Activated T-cell treated with anti-CD3 and anti-CD28 coated beads for 1 hour (primary cell): ENCODE data around the gene ADAMTS20.
"Not testable (repeated sequence)": the region's sequence is repeated elsewhere in the genome, so short reads cannot be mapped to it uniquely, and the experiment has no call there.

ENCODE experiments used
- DNase-seq: peaks from one replicate; pipeline ENCODE4 v3.0.0-alpha.2; 2020; ENCODE audit warnings: low read depth

Gene ADAMTS20

GRCh38 chr12:43361031-43361710 lies 190.8 kb downstream of the ADAMTS20 start:
- no peak for DNase-seq

GRCh38 chr12:43360001-43360400 lies 192.0 kb downstream of the ADAMTS20 start:
- DNase-seq, result not testable (repeated sequence)

DNA sequence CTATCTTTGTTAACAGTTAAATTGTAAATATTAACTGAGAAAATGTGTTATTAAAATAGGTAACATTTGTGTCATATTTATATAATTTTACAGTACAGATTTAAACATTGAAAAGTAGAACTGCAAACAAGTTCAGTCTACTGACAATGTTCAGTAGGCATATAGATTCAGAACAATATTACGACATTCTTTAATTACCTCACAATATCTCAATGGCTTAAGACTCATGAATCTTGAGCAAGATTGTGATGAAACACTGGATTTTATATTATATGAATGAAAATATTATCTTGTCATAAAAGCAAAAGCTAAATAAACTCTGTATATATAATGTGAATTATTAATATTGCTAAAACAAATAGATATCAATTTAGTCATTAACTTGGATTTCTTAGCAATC lies 194.9 kb downstream of the ADAMTS20 start:
- DNase-seq, result no peak

DNA sequence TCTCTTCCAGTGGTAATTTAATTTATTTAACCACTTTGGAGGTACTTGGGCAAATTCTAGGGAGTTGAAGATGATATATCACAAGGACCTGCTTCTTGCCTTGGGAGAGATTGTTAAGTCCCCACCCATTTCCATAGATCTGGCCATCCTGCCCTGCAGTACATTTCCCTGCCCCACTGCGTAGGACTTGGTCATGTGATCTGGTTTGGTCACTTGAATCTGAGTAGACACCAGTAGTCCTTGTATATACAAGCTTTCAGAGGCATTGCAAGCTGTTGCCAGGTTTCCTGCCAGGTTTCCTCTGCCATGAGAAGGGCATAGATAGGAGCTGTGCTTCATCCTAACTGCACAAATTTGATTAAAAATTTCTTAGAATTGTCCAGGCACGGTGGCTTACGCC lies 200.0 kb downstream of the ADAMTS20 start:
- DNase-seq, result no peak

DNA sequence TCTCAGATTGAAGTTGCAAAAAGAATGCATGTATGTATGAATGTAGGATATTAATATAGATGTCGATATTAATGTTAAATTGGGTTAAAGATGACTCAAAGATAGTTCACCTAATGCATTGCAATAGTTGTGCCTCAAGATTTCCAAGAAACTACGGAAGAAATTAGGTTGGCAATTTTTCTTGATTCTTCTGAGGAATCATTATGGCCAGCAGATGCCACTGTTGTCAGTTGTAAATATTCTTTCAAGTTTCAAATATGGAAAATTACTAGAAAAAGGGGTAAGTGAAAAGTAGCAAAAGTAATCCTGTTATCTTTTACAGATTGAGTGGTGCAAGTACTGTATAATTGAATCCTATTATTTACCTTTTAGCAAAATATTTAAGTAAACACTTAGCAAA lies 202.1 kb downstream of the ADAMTS20 start:
- DNase-seq, result no peak

DNA sequence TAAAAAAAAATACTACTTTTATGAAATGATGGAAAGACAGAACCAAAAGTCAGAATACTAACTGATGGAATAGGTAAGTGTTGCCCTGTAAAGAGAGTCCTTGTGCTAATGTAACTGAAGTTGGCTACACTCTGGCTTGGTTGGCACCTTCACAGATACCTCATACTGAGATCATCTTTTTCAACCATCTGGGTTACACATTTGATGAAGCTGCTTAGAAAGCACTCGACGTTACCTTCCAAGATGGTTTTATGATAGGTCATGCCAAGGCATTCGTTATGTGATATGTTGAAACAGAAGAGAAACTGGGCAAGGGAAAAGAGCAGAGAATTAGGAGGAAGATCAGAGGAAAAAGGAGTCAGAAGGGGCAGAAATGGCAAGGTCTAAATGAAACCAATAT lies 203.8 kb downstream of the ADAMTS20 start:
- no peak for DNase-seq

GRCh38 chr12:43347026-43347425 lies 205.0 kb downstream of the ADAMTS20 start:
- DNase-seq, result no peak

GRCh38 chr12:43345023-43345422 lies 207.0 kb downstream of the ADAMTS20 start:
- DNase-seq, result no peak

GRCh38 chr12:43341785-43342313 lies 210.2 kb downstream of the ADAMTS20 start:
- DNase-seq, result not testable (repeated sequence)

GRCh38 chr12:43338848-43339526 lies 213.0 kb downstream of the ADAMTS20 start:
- no peak for DNase-seq

GRCh38 chr12:43337571-43338444 lies 214.2 kb downstream of the ADAMTS20 start:
- DNase-seq, result no peak

- no peak for DNase-seq
Observed at GRCh38 chr12:43336962-43337555, 214.9 kb downstream of the ADAMTS20 start.

GRCh38 chr12:43333644-43334043 lies 218.4 kb downstream of the ADAMTS20 start:
- no peak for DNase-seq

- DNase-seq, result no peak
Observed at GRCh38 chr12:43332977-43333640, 218.9 kb downstream of the ADAMTS20 start.

- DNase-seq, result no peak
Observed at GRCh38 chr12:43331935-43332334, 220.1 kb downstream of the ADAMTS20 start.

GRCh38 chr12:43329375-43329774 lies 222.6 kb downstream of the ADAMTS20 start:
- DNase-seq, result no peak

- DNase-seq, result no peak
Observed at GRCh38 chr12:43325786-43326185, 226.2 kb downstream of the ADAMTS20 start.

DNA sequence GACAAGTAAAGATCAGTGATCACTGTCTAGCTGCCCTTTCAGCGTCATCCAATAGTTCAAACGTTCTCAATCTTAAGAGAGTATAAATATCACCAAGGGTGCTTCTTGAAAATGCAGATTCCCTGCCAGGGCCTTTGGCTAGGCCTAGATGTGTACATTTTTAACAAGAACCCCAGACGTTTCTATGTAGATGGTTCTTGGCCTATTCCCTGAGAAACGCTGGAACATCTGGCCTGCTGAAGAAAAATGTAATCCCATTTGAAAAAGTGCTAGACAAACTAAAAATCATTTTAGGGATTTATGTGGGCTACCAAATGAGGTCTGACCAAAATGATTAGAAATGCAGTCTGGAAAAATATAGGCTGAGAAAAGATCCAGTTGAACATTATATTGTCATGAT lies 231.7 kb downstream of the ADAMTS20 start:
- no peak for DNase-seq

DNA sequence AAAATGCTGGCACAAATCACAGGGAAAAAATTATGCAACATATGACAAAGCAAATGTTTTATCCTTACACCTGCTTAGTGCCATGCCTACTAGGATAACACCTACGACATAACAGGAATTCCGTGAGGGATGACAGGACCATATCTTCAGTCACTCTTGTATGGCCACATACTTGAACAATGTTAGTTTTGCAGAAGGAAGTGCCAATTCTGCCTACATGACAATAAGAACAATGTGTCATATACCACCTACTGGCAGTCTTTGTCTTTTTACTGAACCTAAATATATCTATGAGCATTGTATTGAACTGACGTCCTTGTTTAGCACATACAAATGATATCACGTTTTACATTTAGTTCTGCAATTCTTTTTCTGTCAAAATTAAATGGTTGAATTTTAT lies 234.0 kb downstream of the ADAMTS20 start:
- no peak for DNase-seq

GRCh38 chr12:43317156-43317555 lies 234.8 kb downstream of the ADAMTS20 start:
- DNase-seq, result no peak

DNA sequence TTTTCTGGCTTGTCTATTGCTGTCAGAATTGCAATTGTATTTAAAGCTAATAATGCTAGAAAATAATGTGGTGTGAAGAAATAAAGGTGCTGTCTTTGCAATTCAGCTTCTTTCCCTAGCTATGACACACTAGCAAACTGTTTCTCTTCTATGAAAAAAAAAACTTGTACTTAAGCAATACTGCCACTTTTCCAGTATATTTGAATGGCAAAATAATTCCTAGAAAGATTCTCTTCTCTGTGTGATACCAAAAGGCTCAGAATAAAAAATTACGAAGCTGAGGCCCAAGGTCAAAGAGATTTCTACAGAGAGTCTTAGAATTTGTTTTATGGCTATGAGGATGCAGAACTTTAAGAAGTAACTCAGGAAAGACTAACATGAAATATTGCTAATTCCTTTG lies 235.5 kb downstream of the ADAMTS20 start:
- no peak for DNase-seq

- DNase-seq, result no peak
Observed at GRCh38 chr12:43315961-43316360, 236.0 kb downstream of the ADAMTS20 start.
